ENCODE data around the gene RHOV. TPM values are rescaled to one million over a fixed set of nuclear protein-coding genes. Genes with fewer than 3 reads are reported as not detected.

The RHOV gene
- total RNA-seq, 1 donor from 2014 or later: 1.8 TPM

DNA sequence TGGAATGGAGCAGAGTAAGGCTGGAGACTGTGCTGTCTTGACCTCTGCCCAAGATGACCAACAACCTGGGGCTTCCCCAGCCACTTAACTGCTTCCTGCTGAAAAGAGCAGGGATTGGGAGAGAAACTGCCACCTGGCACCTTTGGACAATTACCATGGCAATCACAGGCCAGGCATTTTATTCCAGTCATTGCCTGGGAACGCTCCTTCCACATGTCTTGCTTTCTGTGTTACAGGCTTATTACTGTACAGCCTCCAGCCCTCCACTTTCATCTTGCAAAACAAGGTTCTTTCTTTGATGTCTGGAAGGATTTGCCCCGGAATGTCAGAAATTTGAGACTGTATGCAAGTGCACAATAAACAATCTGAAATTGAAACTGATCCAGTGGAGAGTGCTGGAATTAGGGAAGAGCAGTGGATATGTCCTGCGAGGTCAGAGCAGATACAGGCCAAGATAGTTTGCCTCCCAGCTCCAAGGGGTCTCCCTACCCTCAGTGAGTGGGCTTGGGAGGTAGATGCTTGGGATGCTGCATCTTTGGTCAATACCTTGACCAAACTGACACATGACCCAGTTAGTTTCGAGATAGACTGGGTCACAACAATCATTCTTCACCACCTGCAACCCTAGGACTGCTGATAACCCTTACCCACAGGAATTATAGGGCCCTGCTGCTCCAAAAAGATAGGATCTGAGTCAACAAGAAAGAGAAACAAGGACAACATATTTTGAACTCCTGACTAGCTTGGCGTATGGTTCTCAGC lies 48.2 kb downstream of the RHOV start:
- Mint-ChIP-seq H3K9me3 (ENCODE audit: unreplicated experiment) (no peaks in the 10 kb centered on the region), H3K4me1 (ENCODE audit: low read depth, unreplicated experiment) (no peaks in the 10 kb centered on the region), H3K27me3 (ENCODE audit: unreplicated experiment) (peaks cover 2% of the 10 kb centered on the region), H3K4me3 (ENCODE audit: unreplicated experiment) (no peak overlapping the region), H3K27ac (ENCODE audit: unreplicated experiment) (no peak overlapping the region), H3K36me3 (ENCODE audit: unreplicated experiment) (no peaks in the 10 kb centered on the region)
- TF ChIP-seq, protein P1, sequence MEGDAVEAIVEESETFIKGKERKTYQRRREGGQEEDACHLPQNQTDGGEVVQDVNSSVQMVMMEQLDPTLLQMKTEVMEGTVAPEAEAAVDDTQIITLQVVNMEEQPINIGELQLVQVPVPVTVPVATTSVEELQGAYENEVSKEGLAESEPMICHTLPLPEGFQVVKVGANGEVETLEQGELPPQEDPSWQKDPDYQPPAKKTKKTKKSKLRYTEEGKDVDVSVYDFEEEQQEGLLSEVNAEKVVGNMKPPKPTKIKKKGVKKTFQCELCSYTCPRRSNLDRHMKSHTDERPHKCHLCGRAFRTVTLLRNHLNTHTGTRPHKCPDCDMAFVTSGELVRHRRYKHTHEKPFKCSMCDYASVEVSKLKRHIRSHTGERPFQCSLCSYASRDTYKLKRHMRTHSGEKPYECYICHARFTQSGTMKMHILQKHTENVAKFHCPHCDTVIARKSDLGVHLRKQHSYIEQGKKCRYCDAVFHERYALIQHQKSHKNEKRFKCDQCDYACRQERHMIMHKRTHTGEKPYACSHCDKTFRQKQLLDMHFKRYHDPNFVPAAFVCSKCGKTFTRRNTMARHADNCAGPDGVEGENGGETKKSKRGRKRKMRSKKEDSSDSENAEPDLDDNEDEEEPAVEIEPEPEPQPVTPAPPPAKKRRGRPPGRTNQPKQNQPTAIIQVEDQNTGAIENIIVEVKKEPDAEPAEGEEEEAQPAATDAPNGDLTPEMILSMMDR (IDR thresholded peaks at IDR 0.05; ENCODE audit: partially characterized antibody, unreplicated experiment): no peak
- DNase-seq: no peak

DNA sequence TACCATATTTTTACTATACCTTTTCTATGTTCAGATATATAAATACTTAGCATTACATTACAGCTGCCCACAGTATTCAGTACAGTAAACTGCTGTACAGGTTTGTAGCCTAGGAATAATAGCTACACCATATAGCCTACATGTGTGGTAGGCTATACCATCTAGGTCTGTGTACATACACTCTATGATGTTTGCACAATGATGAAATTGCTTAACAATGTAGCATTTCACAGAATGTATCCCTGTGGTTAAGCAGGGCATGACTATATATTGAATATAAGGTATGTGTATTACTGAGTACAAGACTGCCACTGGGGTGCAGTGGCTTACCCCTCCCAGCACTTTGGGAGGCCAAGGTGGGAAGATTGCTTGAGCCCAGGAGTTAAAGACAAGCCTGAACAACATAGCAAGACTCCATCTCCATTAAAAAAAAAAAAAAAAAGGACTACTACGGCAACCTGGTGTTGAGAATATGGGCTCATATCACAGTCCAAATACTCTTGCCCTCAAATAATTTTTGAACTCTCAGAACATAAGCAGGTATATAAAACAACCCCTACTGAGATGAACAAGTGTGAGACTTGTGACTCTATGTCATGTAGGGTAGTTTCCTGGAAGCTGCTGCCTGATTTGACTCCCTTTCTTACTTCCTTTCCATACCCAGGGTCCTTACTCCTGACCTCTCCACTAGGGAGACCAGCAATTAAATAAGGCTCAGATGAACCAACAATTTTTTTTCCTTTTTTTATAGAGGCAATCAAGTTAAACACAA lies 50.3 kb downstream of the RHOV start:
- Mint-ChIP-seq H3K36me3 (ENCODE audit: unreplicated experiment) (no peaks in the 10 kb centered on the region), H3K4me3 (ENCODE audit: unreplicated experiment) (no peak overlapping the region), H3K27me3 (ENCODE audit: unreplicated experiment) (peaks cover 2% of the 10 kb centered on the region), H3K4me1 (ENCODE audit: low read depth, unreplicated experiment) (no peaks in the 10 kb centered on the region), H3K9me3 (ENCODE audit: unreplicated experiment) (no peaks in the 10 kb centered on the region), H3K27ac (ENCODE audit: unreplicated experiment) (no peak overlapping the region)
- no peak for DNase-seq
- TF ChIP-seq, protein P1 (IDR thresholded peaks at IDR 0.05; ENCODE audit: partially characterized antibody, unreplicated experiment): no peak

Other genes with a start within 250 kb of the RHOV start
- gene RAD51, start 179.1 kb downstream of the RHOV start, total RNA-seq (ENCODE audit: unreplicated experiment): 5.0 TPM
- gene RMDN3, start 119.0 kb downstream of the RHOV start, total RNA-seq (ENCODE audit: unreplicated experiment): 37.1 TPM
- 5.0 TPM for gene GCHFR, start 110.2 kb downstream of the RHOV start, total RNA-seq (ENCODE audit: unreplicated experiment)
- 0.17 TPM for gene C15orf62, start 104.3 kb downstream of the RHOV start, total RNA-seq (ENCODE audit: unreplicated experiment)
- 11.8 TPM for gene ZFYVE19, start 67.1 kb downstream of the RHOV start, total RNA-seq (ENCODE audit: unreplicated experiment)
- 43.2 TPM for gene DNAJC17, start 66.8 kb downstream of the RHOV start, total RNA-seq (ENCODE audit: unreplicated experiment)
- not detected for gene PPP1R14D, start 45.5 kb downstream of the RHOV start, total RNA-seq (ENCODE audit: unreplicated experiment)
- gene SPINT1, start 30.2 kb downstream of the RHOV start, total RNA-seq (ENCODE audit: unreplicated experiment): 6.0 TPM
- 33.5 TPM for gene VPS18, start 20.2 kb upstream of the RHOV start, total RNA-seq (ENCODE audit: unreplicated experiment)
- gene DLL4, start 55.1 kb upstream of the RHOV start, total RNA-seq (ENCODE audit: unreplicated experiment): 12.5 TPM
- gene CHAC1, start 79.2 kb upstream of the RHOV start, total RNA-seq (ENCODE audit: unreplicated experiment): 45.6 TPM
- gene INO80, start 242.0 kb upstream of the RHOV start, total RNA-seq (ENCODE audit: unreplicated experiment): 20.4 TPM